Tibial nerve (tissue), 4 donors: ENCODE measurements around the gene SCT.

ENCODE experiments used
- EP300 ChIP-seq, 2 donors: sonication (generic); formaldehyde crosslinking; IDR thresholded peaks; one replicate each; pipeline ENCODE4 v1.6.1; 2017; ENCODE audit warnings: antibody characterized with exemption in 2 of 2, mild to moderate bottlenecking in 1 of 2
- POLR2A ChIP-seq, 2 donors: fragments of 450-650 bp; IDR thresholded peaks; one replicate each; pipeline ENCODE4 v1.6.1; 2017; ENCODE audit warnings: antibody characterized with exemption in 2 of 2, mild to moderate bottlenecking in 2 of 2, moderate library complexity in 2 of 2
- TF ChIP-seq, protein P1 (sequence below), 5 experiments: fragments of 200-600 bp in 3 of 5; fragments of 450-650 bp in 2 of 5; sonication (generic) in 3 of 5; IDR thresholded peaks; one replicate each; pipeline ENCODE4 v1.5.1; 2016 to 2019; ENCODE audit warnings: antibody characterized with exemption in 5 of 5, mild to moderate bottlenecking in 3 of 5, moderate library complexity in 2 of 5

DNA sequence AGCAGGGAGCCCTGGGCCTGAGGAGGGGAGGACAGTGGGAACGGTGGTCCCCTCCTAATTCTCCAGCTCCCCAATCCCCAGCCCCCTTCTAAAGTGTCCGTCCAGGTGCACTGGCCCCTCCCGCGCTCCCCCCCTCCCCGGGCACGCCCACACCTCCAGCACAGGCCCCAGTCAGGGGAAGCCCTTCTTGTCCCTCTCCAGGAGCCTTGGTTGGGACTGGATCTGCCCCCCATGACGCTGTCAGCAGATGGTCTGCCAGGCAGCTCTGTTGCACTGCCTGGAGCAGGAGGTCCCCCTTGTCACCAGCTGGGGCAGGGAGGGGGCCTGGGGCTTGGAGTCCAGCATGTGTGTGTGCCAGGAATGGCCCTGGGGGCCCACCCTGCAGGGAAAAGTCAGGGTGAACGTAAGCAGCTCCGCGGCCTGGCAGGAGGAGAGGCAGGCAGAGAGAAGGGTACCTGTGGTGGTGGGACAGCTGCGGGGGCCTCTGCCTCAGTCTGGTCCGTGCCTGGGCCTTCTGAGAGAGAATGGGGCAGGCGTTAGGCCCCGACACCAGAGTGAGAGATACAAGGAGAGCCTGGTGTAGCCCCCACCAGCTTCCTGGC lies 12.9 kb downstream of the SCT start:
- TF ChIP-seq POLR2A (IDR thresholded peaks at IDR 0.05), result no peak
- TF ChIP-seq, protein P1, sequence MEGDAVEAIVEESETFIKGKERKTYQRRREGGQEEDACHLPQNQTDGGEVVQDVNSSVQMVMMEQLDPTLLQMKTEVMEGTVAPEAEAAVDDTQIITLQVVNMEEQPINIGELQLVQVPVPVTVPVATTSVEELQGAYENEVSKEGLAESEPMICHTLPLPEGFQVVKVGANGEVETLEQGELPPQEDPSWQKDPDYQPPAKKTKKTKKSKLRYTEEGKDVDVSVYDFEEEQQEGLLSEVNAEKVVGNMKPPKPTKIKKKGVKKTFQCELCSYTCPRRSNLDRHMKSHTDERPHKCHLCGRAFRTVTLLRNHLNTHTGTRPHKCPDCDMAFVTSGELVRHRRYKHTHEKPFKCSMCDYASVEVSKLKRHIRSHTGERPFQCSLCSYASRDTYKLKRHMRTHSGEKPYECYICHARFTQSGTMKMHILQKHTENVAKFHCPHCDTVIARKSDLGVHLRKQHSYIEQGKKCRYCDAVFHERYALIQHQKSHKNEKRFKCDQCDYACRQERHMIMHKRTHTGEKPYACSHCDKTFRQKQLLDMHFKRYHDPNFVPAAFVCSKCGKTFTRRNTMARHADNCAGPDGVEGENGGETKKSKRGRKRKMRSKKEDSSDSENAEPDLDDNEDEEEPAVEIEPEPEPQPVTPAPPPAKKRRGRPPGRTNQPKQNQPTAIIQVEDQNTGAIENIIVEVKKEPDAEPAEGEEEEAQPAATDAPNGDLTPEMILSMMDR (IDR thresholded peaks at IDR 0.05), result no peak
- TF ChIP-seq EP300 (IDR thresholded peaks at IDR 0.05), result no peak
